ENCODE data around the gene CCDC85B.

Gene CCDC85B

DNA sequence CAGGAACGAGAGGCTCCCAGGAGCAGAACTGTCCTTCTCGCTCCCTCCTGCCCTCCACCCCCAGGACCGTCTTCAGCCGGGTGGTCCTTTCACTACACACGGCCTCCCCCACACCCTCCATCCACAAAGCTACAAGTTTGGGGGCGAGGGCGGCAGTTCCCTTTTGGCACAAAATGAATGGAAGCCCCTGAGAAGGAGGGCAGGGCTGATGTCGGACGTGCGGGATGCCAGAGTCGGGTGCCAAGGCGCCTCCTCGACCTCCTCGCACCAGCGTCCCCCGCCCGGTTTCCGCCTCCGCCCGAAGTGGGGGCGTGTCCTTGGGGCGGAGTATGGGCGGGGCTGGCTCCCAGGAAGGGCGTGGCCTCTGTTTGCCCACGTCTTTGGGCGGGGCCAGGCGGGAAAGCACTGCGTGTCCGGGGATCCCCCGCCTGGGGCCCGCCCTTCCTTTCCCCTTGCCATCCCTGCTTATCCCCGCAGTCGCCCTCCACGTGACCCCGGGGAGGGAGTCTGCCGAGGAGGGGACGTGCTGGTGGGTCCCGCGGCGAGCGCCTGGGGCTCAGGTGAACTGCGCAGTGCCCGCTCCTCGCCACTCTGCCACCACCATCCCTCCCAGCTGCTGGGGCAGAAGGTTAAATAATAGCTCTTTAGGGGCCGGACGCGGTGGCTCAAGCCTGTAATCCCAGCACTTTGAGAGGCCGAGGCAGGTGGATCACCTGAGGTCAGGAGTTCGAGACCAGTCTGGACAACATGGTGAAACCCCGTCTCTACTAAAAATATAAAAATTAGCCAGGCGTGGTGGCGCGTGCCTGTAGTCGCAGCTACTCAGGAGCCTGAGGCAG, 16.9 kb upstream of the CCDC85B start:
- DNase-seq (ENCODE audit: insufficient read length, low spot score) (peak; percentile 98), FAIRE-seq (peak; percentile 100)
- peak; percentile 39; the same call in 1 of the 2 replicates for TF ChIP-seq POLR2A (IDR thresholded peaks at IDR 0.05; ENCODE audit: low read depth, low read length)
- TF ChIP-seq TAF1 (IDR thresholded peaks at IDR 0.05; ENCODE audit: low read depth, low read length): no peak

DNA sequence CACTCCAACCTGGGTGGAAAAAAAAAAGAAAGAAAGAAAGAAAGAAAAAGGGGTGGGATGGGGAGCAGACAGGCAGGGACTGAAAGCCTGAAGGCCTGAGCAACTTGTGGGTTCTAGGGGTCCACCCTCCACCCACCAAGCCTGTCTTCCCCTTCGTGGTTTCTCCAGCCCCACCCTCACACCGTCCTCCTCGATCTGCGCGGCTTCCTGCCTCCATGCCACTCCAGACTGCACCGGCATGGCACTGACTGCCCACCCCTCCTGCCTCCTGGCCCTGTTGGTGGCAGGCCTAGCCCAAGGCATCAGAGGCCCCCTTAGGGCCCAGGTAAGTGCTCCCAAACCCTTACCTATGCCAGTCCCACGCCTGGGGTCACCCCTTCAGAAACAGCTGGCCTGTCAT, 10.9 kb upstream of the CCDC85B start, which contains the start of gene CTSW:
Gene CTSW (plus strand): TSS at position 221 of the 400 bp plus-strand sequence. CDS start 18 bp downstream, at position 239.
- TF ChIP-seq POLR2AphosphoS5 (IDR thresholded peaks at IDR 0.05; ENCODE audit: low read depth, low read length): no peak
- no peak for TF ChIP-seq PAX5 (IDR thresholded peaks at IDR 0.05; ENCODE audit: insufficient read depth, low read length, severe bottlenecking)
- no peak for TF ChIP-seq TAF1 (IDR thresholded peaks at IDR 0.05; ENCODE audit: low read depth, low read length)
- no peak for TF ChIP-seq POU2F2 (IDR thresholded peaks at IDR 0.05; ENCODE audit: low read depth, low read length)
- TF ChIP-seq SPI1 (IDR thresholded peaks at IDR 0.05; ENCODE audit: low read depth, low read length): no peak
- no peak for TF ChIP-seq POLR2A (IDR thresholded peaks at IDR 0.05; ENCODE audit: low read depth, low read length)
- DNase-seq (ENCODE audit: insufficient read length, low spot score): no peak
- peak; percentile 47 for FAIRE-seq

- no peak for FAIRE-seq
- DNase-seq (ENCODE audit: insufficient read length, low spot score): no peak
- TF ChIP-seq POLR2A (IDR thresholded peaks at IDR 0.05; ENCODE audit: low read depth, low read length) (no peak), SPI1 (IDR thresholded peaks at IDR 0.05; ENCODE audit: low read depth, low read length) (no peak), POU2F2 (IDR thresholded peaks at IDR 0.05; ENCODE audit: low read depth, low read length) (no peak), PAX5 (IDR thresholded peaks at IDR 0.05; ENCODE audit: insufficient read depth, low read length, severe bottlenecking) (no peak), TAF1 (IDR thresholded peaks at IDR 0.05; ENCODE audit: low read depth, low read length) (no peak), POLR2AphosphoS5 (IDR thresholded peaks at IDR 0.05; ENCODE audit: low read depth, low read length) (no peak)
Observed at GRCh38 chr11:65880027-65880426, 10.4 kb upstream of the CCDC85B start.

GRCh38 chr11:65880844-65881421, 9.5 kb upstream of the CCDC85B start:
- TF ChIP-seq PAX5 (IDR thresholded peaks at IDR 0.05; ENCODE audit: insufficient read depth, low read length, severe bottlenecking) (no peak), POLR2AphosphoS5 (IDR thresholded peaks at IDR 0.05; ENCODE audit: low read depth, low read length) (0 out of 2 replicates have a peak, but pooled peaks have one; percentile 24)
- DNase-seq (ENCODE audit: insufficient read length, low spot score): no peak
- FAIRE-seq: peak; percentile 50

- DNase-seq (ENCODE audit: insufficient read length, low spot score) (no peak), FAIRE-seq (no peak)
- TF ChIP-seq POLR2A (IDR thresholded peaks at IDR 0.05; ENCODE audit: low read depth, low read length) (no peak), POU2F2 (IDR thresholded peaks at IDR 0.05; ENCODE audit: low read depth, low read length) (no peak), TAF1 (IDR thresholded peaks at IDR 0.05; ENCODE audit: low read depth, low read length) (no peak), PAX5 (IDR thresholded peaks at IDR 0.05; ENCODE audit: insufficient read depth, low read length, severe bottlenecking) (no peak), SPI1 (IDR thresholded peaks at IDR 0.05; ENCODE audit: low read depth, low read length) (no peak), POLR2AphosphoS5 (IDR thresholded peaks at IDR 0.05; ENCODE audit: low read depth, low read length) (no peak)
Observed at GRCh38 chr11:65882120-65883057, 8.1 kb upstream of the CCDC85B start.

DNA sequence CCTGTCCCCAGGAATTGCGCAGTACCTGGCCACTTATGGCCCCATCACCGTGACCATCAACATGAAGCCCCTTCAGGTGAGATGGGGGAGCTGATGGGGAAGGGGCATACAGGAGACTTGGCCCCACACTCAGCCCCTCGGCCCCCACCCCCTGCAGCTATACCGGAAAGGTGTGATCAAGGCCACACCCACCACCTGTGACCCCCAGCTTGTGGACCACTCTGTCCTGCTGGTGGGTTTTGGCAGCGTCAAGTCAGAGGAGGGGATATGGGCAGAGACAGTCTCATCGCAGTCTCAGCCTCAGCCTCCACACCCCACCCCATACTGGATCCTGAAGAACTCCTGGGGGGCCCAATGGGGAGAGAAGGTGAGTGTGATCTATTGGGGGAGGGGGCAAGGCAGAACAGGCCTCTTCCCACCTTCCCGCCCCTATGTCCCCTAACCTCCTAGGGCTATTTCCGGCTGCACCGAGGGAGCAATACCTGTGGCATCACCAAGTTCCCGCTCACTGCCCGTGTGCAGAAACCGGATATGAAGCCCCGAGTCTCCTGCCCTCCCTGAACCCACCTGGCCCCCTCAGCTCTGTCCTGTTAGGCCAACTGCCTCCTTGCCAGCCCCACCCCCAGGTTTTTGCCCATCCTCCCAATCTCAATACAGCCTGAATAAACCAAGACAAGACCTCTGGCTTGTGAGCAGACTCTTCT, 7.3 kb upstream of the CCDC85B start:
- FAIRE-seq (no peak), DNase-seq (ENCODE audit: insufficient read length, low spot score) (no peak)
- TF ChIP-seq PAX5 (IDR thresholded peaks at IDR 0.05; ENCODE audit: insufficient read depth, low read length, severe bottlenecking) (no peak), SPI1 (IDR thresholded peaks at IDR 0.05; ENCODE audit: low read depth, low read length) (no peak)

- FAIRE-seq (no peak), DNase-seq (ENCODE audit: insufficient read length, low spot score) (no peak)
- no peak for TF ChIP-seq SPI1 (IDR thresholded peaks at IDR 0.05; ENCODE audit: low read depth, low read length)
- no peak for TF ChIP-seq POLR2AphosphoS5 (IDR thresholded peaks at IDR 0.05; ENCODE audit: low read depth, low read length)
- no peak for TF ChIP-seq PAX5 (IDR thresholded peaks at IDR 0.05; ENCODE audit: insufficient read depth, low read length, severe bottlenecking)
- no peak for TF ChIP-seq POU2F2 (IDR thresholded peaks at IDR 0.05; ENCODE audit: low read depth, low read length)
- no peak for TF ChIP-seq POLR2A (IDR thresholded peaks at IDR 0.05; ENCODE audit: low read depth, low read length)
Observed at GRCh38 chr11:65883786-65884715, 6.4 kb upstream of the CCDC85B start.

- DNase-seq (ENCODE audit: insufficient read length, low spot score) (peak; percentile 87), FAIRE-seq (peak; percentile 93)
- TF ChIP-seq PAX5 (IDR thresholded peaks at IDR 0.05; ENCODE audit: insufficient read depth, low read length, severe bottlenecking) (no peak), POU2F2 (IDR thresholded peaks at IDR 0.05; ENCODE audit: low read depth, low read length) (peak; percentile 59; the same call in 1 of the 2 replicates)
Observed at GRCh38 chr11:65884716-65885092, 5.8 kb upstream of the CCDC85B start.
